Measurements from ENCODE around the gene EFNA5. TPM values are rescaled to one million over a fixed set of nuclear protein-coding genes. Genes with fewer than 3 reads are reported as not detected.

The EFNA5 gene
- total and polyA plus RNA-seq, 2 of the 8 experiments (the other 6 are each of a cell fraction or from before 2014, with no cell fraction given), result 9.6 to 21.8 TPM

DNA sequence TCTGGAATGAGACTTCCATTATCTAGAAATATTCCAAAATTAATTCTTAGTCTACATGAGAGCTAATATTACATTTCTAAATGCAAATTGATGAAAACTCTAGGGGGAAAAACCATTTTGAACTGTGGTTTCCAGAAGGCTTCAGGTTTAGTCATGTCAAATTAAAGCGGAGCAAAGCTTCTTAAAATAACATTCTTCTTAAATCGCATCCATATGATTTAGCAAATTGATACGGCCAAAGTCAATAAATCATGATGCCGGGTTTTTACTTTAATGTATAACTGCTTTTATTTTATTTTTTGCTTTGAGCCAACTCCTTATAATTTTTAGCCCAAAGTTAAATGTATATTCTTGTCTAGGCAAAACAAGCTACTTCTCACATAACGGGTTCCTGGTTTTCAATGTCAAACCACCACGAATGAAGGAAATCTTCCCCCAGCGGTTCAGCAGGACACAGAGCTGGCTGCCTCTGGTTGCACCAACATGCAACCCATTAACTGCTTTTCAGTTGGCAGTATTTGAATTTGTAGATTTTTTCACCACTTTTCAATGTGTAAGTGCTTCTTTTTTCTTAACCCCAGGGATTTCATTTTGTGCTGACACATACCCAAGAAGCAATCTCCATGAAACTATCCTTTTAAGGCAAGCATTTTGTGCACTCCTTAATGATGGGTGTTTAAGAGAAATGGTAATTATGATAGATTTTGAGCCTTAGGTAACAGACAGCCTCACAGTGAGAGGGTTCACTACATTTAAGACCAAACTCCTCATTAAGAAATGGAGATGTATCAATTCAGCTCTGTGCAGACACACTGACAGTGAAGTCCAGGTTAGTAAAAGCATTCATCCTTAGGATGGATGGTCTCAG is 35.5 kb downstream of the EFNA5 start:
- no peak overlapping the region for H3K27ac ChIP-seq (ENCODE audit: low read depth, low read length)
- peaks cover 0 to 13% of the 10 kb centered on the region in 2 experiments; a peak in 3 of 4 replicates for H3K79me2 ChIP-seq (ENCODE audit: control insufficient read depth in 1 of 2, insufficient read depth in 2 of 2, low read length in 2 of 2)

More for the DNA sequence above, 35.5 kb downstream of the EFNA5 start:
- no peak overlapping the region for H3K4me2 ChIP-seq (ENCODE audit: insufficient read depth in 1 of 2, low read depth in 2 of 2, low read length in 2 of 2)
- no peak overlapping the region for H4K5ac ChIP-seq (ENCODE audit: insufficient read length, low read depth, low read length)
- peak; percentile 24 for FAIRE-seq
- H4K20me1 ChIP-seq (replicated peaks in 1 of 2; ENCODE audit: control insufficient read depth in 1 of 2, insufficient read depth in 2 of 2, low read length in 2 of 2), result no peaks in the 10 kb centered on the region
- no peak overlapping the region for H2AFZ ChIP-seq (ENCODE audit: low read length)
- no peak overlapping the region for H4K8ac ChIP-seq (ENCODE audit: extremely low read depth, insufficient read depth, low read length)
- no peaks in the 10 kb centered on the region for H3K79me1 ChIP-seq (ENCODE audit: low read depth, low read length)
- TF ChIP-seq CBX5 (IDR thresholded peaks at IDR 0.05; ENCODE audit: low read depth, low read length), result no peak
- no peak for DNase-seq (ENCODE audit: low read depth in 1 of 2, low spot score in 2 of 2)
- H3K4me1 ChIP-seq (replicated peaks in 1 of 4; ENCODE audit: control insufficient read depth in 3 of 4, insufficient read depth in 4 of 4, low read length in 3 of 4), result peaks cover 2 to 13% (median 7%) of the 10 kb centered on the region in 4 experiments; a peak in 4 of 7 replicates
- H3K27me3 ChIP-seq (replicated peaks in 1 of 4; ENCODE audit: control insufficient read depth in 3 of 4, extremely low read depth in 1 of 4, insufficient read depth in 3 of 4, low read length in 3 of 4), result no peaks in the 10 kb centered on the region
- no peak overlapping the region for H3K4ac ChIP-seq (replicated peaks; ENCODE audit: insufficient read length, low read depth, low read length)
- no peaks in the 10 kb centered on the region for H3K23me2 ChIP-seq (ENCODE audit: low read depth, low read length)
- WGBS, 2 experiments (ENCODE audit: extremely low coverage in 1 of 2, insufficient coverage in 1 of 2, insufficient read length in 1 of 2, insufficient replicate concordance in 2 of 2, low coverage in 1 of 2, low lambda C conversion rate in 2 of 2, missing lambda C conversion rate in 1 of 2), result 74% methylated on average over 7 of the region's 7 CpGs; no CpG with 5 or more reads in 1 of the 2 experiments
- no peak overlapping the region for H2BK15ac ChIP-seq (ENCODE audit: low read length)
- no peak overlapping the region for H3K56ac ChIP-seq (replicated peaks; ENCODE audit: insufficient read length, low read depth, low read length)
- H4K91ac ChIP-seq (replicated peaks; ENCODE audit: insufficient read length, low read length), result no peak overlapping the region
- no peak overlapping the region for H2BK12ac ChIP-seq (ENCODE audit: low read depth, low read length)
- no peak overlapping the region for H2BK120ac ChIP-seq (replicated peaks; ENCODE audit: low read depth, low read length)
- H3K18ac ChIP-seq (ENCODE audit: extremely low read depth, low read length), result no peak overlapping the region
- H3K36me3 ChIP-seq (ENCODE audit: control insufficient read depth in 2 of 4, insufficient read depth in 4 of 4, low read length in 3 of 4), result no peaks in the 10 kb centered on the region
- no peak overlapping the region for H2BK20ac ChIP-seq (ENCODE audit: low read length)
- ChIA-PET POLR2A (ENCODE audit: partially characterized antibody) (no interaction called here), CTCF (ENCODE audit: partially characterized antibody) (interaction anchor here (0.6 to 1.3 kb wide), 2 partner anchors 41 to 82 kb away, joined by 3 read pairs; no protein-coding TSS in a partner anchor)
- no peak overlapping the region for H3K4me3 ChIP-seq (ENCODE audit: extremely low read depth in 1 of 4, insufficient read depth in 2 of 4, low read depth in 3 of 4, low read length in 4 of 4)
- H3K23ac ChIP-seq (ENCODE audit: insufficient read length), result no peak overlapping the region
- no peak overlapping the region for H3K9ac ChIP-seq (replicated peaks in 1 of 4; ENCODE audit: extremely low read depth in 1 of 4, low read depth in 3 of 4, low read length in 3 of 4)
- no peak overlapping the region for H2BK5ac ChIP-seq (ENCODE audit: low read depth, low read length)
- no peak overlapping the region for H3K14ac ChIP-seq (ENCODE audit: insufficient read length)
- H2AK5ac ChIP-seq (ENCODE audit: low read depth, low read length), result no peak overlapping the region
- H3K9me3 ChIP-seq (ENCODE audit: insufficient read depth in 2 of 2, low read depth in 1 of 2, low read length in 1 of 2), result no peaks in the 10 kb centered on the region

Data from H1 (cell line).